Esophagus muscularis mucosa (tissue), 4 donors: ENCODE data around the gene SNED1. TPM values are rescaled to one million over a fixed set of nuclear protein-coding genes. Genes with fewer than 3 reads are reported as not detected.
"Not testable (repeated sequence)": the region's sequence is repeated elsewhere in the genome, so short reads cannot be mapped to it uniquely, and the experiment has no call there.

ENCODE experiments used
- DNase-seq: peaks from one replicate; pipeline ENCODE4 v3.0.0-alpha.2; 2017; ENCODE audit errors: extremely low spot score
- H3K27ac ChIP-seq, 4 donors: fragments of 200-600 bp; sonication (generic); replicated peaks in 1 of 4; 1 replicate in 3 of 4; 2 replicates in 1 of 4; pipeline ENCODE4 v1.5.1; 2016 to 2019; ENCODE audit warnings: mild to moderate bottlenecking in 1 of 4
- H3K27me3 ChIP-seq, 4 donors: fragments of 200-600 bp; sonication (generic); one replicate each; pipeline versions ENCODE4 v1.5.1 to v1.6.0; 2016 to 2019
- H3K36me3 ChIP-seq, 4 donors: fragments of 200-600 bp; sonication (generic); one replicate each; pipeline ENCODE4 v1.5.1; 2016 to 2019
- H3K4me1 ChIP-seq, 4 donors: fragments of 200-600 bp; sonication (generic); one replicate each; pipeline ENCODE4 v1.5.1; 2016 to 2019
- H3K4me3 ChIP-seq, 4 donors: fragments of 200-600 bp; sonication (generic); 1 replicate in 2 of 4; 2 replicates in 2 of 4; pipeline ENCODE4 v1.5.1; 2016 to 2019; ENCODE audit warnings: mild to moderate bottlenecking in 4 of 4, moderate library complexity in 1 of 4
- H3K9me3 ChIP-seq, 4 donors: fragments of 200-600 bp; sonication (generic); 1 replicate in 3 of 4; 2 replicates in 1 of 4; pipeline ENCODE4 v1.5.1; 2016 to 2019
- EP300 ChIP-seq: sonication (generic); formaldehyde crosslinking; IDR thresholded peaks from one replicate; pipeline ENCODE4 v1.6.1; 2017; ENCODE audit warnings: antibody characterized with exemption
- POLR2A ChIP-seq: fragments of 450-650 bp; IDR thresholded peaks from one replicate; pipeline ENCODE4 v1.6.1; 2017; ENCODE audit warnings: antibody characterized with exemption, moderate library complexity, mild to moderate bottlenecking, low read depth
- POLR2AphosphoS5 ChIP-seq, 2 donors: sonication (generic); formaldehyde crosslinking; IDR thresholded peaks; one replicate each; pipeline ENCODE4 v1.6.1; 2017; ENCODE audit warnings: antibody characterized with exemption in 2 of 2
- WGBS: methylation state at CpG from one replicate; pipeline ENCODE4 v1.1.5; 2018; 5-methylcytosine and 5-hydroxymethylcytosine counted together
- intact Hi-C: fragments of 100-400 bp; cut with DNase I; formaldehyde crosslinking; loops from one replicate; pipeline ENCODE4 v1.15.1; 2023
- total RNA-seq, 4 donors: library from RNA; depleted of rRNA; stranded (reverse); fragments of >200 nt; gene quantifications; one replicate each; pipeline versions ENCODE4 v1.1.0 to v1.2.1, GENCODE V29; 2016
- TF ChIP-seq, protein P1 (sequence below), 3 experiments: fragments of 200-600 bp in 2 of 3; fragments of 450-650 bp in 1 of 3; sonication (generic) in 2 of 3; IDR thresholded peaks; one replicate each; pipeline ENCODE4 v1.5.1; 2017 to 2019; ENCODE audit warnings: antibody characterized with exemption in 3 of 3, mild to moderate bottlenecking in 2 of 3, moderate library complexity in 1 of 3

The SNED1 gene
- total RNA-seq, 4 donors from 2014 or later: 7.3 to 14.1 (median 11.6) TPM

GRCh38 chr2:240970816-240971215 is 27.6 kb upstream of the SNED1 start:
- Histone ChIP-seq H3K4me1 (no peaks in the 10 kb centered on the region), H3K27ac (no peak overlapping the region), H3K9me3 (peaks cover 0 to 8% (median 2%) of the 10 kb centered on the region in 4 donors), H3K36me3 (no peaks in the 10 kb centered on the region), H3K4me3 (no peak overlapping the region), H3K27me3 (peaks cover 0 to 36% (median 5%) of the 10 kb centered on the region in 4 donors)
- WGBS: 83% methylated on average over 9 of the region's 15 CpGs
- TF ChIP-seq, protein P1, sequence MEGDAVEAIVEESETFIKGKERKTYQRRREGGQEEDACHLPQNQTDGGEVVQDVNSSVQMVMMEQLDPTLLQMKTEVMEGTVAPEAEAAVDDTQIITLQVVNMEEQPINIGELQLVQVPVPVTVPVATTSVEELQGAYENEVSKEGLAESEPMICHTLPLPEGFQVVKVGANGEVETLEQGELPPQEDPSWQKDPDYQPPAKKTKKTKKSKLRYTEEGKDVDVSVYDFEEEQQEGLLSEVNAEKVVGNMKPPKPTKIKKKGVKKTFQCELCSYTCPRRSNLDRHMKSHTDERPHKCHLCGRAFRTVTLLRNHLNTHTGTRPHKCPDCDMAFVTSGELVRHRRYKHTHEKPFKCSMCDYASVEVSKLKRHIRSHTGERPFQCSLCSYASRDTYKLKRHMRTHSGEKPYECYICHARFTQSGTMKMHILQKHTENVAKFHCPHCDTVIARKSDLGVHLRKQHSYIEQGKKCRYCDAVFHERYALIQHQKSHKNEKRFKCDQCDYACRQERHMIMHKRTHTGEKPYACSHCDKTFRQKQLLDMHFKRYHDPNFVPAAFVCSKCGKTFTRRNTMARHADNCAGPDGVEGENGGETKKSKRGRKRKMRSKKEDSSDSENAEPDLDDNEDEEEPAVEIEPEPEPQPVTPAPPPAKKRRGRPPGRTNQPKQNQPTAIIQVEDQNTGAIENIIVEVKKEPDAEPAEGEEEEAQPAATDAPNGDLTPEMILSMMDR (IDR thresholded peaks at IDR 0.05): no peak
- TF ChIP-seq POLR2AphosphoS5 (IDR thresholded peaks at IDR 0.05) (no peak), EP300 (no peak), POLR2A (no peak)
- DNase-seq: no peak
- intact Hi-C loops: no loop called here

GRCh38 chr2:240972201-240972600 is 26.2 kb upstream of the SNED1 start:
- no peaks in the 10 kb centered on the region for H3K4me1 ChIP-seq
- no peak for DNase-seq
- no peak overlapping the region for H3K4me3 ChIP-seq
- no peak for TF ChIP-seq POLR2AphosphoS5 (IDR thresholded peaks at IDR 0.05)
- TF ChIP-seq POLR2A: no peak
- TF ChIP-seq, protein P1 (IDR thresholded peaks at IDR 0.05): no peak
- no peak for TF ChIP-seq EP300
- H3K27me3 ChIP-seq: peaks cover 0 to 38% (median 5%) of the 10 kb centered on the region in 4 donors
- H3K27ac ChIP-seq: no peak overlapping the region
- no peaks in the 10 kb centered on the region for H3K36me3 ChIP-seq
- H3K9me3 ChIP-seq: peaks cover 0 to 8% (median 2%) of the 10 kb centered on the region in 4 donors
- 65% methylated on average over 11 of the region's 11 CpGs for WGBS
- intact Hi-C loops: no loop called here

DNA sequence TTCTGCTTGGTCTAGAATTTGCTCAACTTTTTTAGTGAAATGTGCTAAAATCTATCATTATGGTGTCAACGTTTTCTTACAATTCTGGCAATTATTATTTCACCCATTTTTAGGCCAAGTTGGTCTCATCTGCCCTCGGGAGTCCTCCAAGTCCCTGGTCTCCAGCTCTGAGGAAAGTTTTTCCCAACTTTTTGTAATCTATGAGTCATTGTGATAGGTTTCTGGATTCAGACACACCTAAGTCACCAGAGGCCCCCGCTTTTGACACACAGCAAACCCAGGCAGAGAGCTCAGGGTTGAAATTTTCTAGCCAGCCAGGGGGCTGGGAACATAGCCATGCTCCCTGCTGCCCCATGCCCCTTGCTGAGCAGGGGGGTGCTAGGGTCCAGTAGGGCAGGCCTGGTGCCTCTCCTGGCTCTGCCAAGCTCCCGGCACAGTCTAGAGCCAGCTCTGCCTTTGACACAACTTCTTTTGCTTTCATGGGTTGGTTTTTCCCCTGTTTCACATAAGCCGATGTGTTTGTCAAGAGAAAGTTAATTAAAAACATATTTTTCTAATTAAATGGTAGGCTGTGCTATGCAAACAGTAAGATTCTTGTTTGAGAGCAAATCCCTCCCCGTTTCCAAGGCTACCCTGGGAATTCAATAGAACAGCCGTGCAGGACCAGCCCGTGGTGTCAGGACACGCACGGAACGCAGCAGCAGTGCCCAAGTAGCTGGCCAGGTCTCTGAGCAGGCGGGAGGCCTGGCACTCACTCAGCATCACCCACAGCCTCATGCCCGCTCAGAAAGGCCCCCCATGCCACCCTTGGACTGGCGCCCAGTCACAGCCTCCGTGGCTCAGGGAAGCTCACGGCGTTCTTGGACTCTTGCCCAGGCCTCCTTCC is 25.5 kb upstream of the SNED1 start:
- intact Hi-C loops: no loop called here
- Histone ChIP-seq H3K27me3 (peaks cover 0 to 38% (median 5%) of the 10 kb centered on the region in 4 donors), H3K36me3 (no peaks in the 10 kb centered on the region), H3K4me1 (no peaks in the 10 kb centered on the region), H3K9me3 (peaks cover 0 to 8% (median 2%) of the 10 kb centered on the region in 4 donors), H3K4me3 (no peak overlapping the region), H3K27ac (no peak overlapping the region)
- DNase-seq: no peak
- TF ChIP-seq POLR2A (no peak), EP300 (no peak), POLR2AphosphoS5 (IDR thresholded peaks at IDR 0.05) (no peak)
- TF ChIP-seq, protein P1 (IDR thresholded peaks at IDR 0.05): no peak
- 62% methylated on average over 12 of the region's 17 CpGs for WGBS

GRCh38 chr2:240974771-240975572 is 23.4 kb upstream of the SNED1 start:
- no peak overlapping the region for H3K4me3 ChIP-seq
- H3K4me1 ChIP-seq: no peaks in the 10 kb centered on the region
- no peaks in the 10 kb centered on the region for H3K36me3 ChIP-seq
- intact Hi-C loops: no loop called here
- H3K27ac ChIP-seq: no peak overlapping the region
- H3K27me3 ChIP-seq: peaks cover 0 to 38% (median 5%) of the 10 kb centered on the region in 4 donors
- DNase-seq: no peak
- H3K9me3 ChIP-seq: peaks cover 0 to 8% (median 2%) of the 10 kb centered on the region in 4 donors
- TF ChIP-seq EP300 (no peak), POLR2A (no peak), POLR2AphosphoS5 (IDR thresholded peaks at IDR 0.05) (no peak)
- TF ChIP-seq, protein P1 (IDR thresholded peaks at IDR 0.05): no peak
- WGBS: 77% methylated on average over 10 of the region's 10 CpGs

GRCh38 chr2:240975903-240976302 is 22.5 kb upstream of the SNED1 start:
- peaks cover 0 to 38% (median 5%) of the 10 kb centered on the region in 4 donors for H3K27me3 ChIP-seq
- H3K36me3 ChIP-seq, H3K4me1 ChIP-seq, H3K4me3 ChIP-seq, intact Hi-C loops, DNase-seq, H3K9me3 ChIP-seq, H3K27ac ChIP-seq: not testable (repeated sequence)
- WGBS: 80% methylated on average over 3 of the region's 4 CpGs
